ENCODE data around the gene LRRN4. TPM values are rescaled to one million over a fixed set of nuclear protein-coding genes. Genes with fewer than 3 reads are reported as not detected.

Gene LRRN4
- total RNA-seq, 1 donor from 2014 or later, result 0.13 TPM

GRCh38 chr20:6061544-6061943 lies 7.7 kb upstream of the LRRN4 start:
- no peak overlapping the region for H3K27ac Mint-ChIP-seq (ENCODE audit: unreplicated experiment)
- DNase-seq (ENCODE audit: low spot score), result no peak
- peaks cover 2% of the 10 kb centered on the region for H3K27me3 Mint-ChIP-seq (ENCODE audit: unreplicated experiment)
- no peak overlapping the region for H3K4me3 Mint-ChIP-seq (ENCODE audit: unreplicated experiment)
- H3K36me3 Mint-ChIP-seq (ENCODE audit: low read depth, unreplicated experiment), result no peaks in the 10 kb centered on the region
- no peaks in the 10 kb centered on the region for H3K4me1 Mint-ChIP-seq (ENCODE audit: unreplicated experiment)
- no peaks in the 10 kb centered on the region for H3K9me3 Mint-ChIP-seq (ENCODE audit: unreplicated experiment)
- TF ChIP-seq, protein P1, sequence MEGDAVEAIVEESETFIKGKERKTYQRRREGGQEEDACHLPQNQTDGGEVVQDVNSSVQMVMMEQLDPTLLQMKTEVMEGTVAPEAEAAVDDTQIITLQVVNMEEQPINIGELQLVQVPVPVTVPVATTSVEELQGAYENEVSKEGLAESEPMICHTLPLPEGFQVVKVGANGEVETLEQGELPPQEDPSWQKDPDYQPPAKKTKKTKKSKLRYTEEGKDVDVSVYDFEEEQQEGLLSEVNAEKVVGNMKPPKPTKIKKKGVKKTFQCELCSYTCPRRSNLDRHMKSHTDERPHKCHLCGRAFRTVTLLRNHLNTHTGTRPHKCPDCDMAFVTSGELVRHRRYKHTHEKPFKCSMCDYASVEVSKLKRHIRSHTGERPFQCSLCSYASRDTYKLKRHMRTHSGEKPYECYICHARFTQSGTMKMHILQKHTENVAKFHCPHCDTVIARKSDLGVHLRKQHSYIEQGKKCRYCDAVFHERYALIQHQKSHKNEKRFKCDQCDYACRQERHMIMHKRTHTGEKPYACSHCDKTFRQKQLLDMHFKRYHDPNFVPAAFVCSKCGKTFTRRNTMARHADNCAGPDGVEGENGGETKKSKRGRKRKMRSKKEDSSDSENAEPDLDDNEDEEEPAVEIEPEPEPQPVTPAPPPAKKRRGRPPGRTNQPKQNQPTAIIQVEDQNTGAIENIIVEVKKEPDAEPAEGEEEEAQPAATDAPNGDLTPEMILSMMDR (IDR thresholded peaks at IDR 0.05; ENCODE audit: unreplicated experiment), result no peak

- Mint-ChIP-seq H3K27me3 (ENCODE audit: unreplicated experiment) (peaks cover 2% of the 10 kb centered on the region), H3K9me3 (ENCODE audit: unreplicated experiment) (no peaks in the 10 kb centered on the region), H3K4me3 (ENCODE audit: unreplicated experiment) (no peak overlapping the region), H3K27ac (ENCODE audit: unreplicated experiment) (no peak overlapping the region), H3K36me3 (ENCODE audit: low read depth, unreplicated experiment) (no peaks in the 10 kb centered on the region), H3K4me1 (ENCODE audit: unreplicated experiment) (no peaks in the 10 kb centered on the region)
- no peak for DNase-seq (ENCODE audit: low spot score)
- TF ChIP-seq, protein P1 (IDR thresholded peaks at IDR 0.05; ENCODE audit: unreplicated experiment), result no peak
Measured at GRCh38 chr20:6060213-6060612, 6.4 kb upstream of the LRRN4 start.

GRCh38 chr20:6058684-6059295 lies 4.9 kb upstream of the LRRN4 start:
- Mint-ChIP-seq H3K36me3 (ENCODE audit: low read depth, unreplicated experiment) (no peaks in the 10 kb centered on the region), H3K4me3 (ENCODE audit: unreplicated experiment) (no peak overlapping the region), H3K4me1 (ENCODE audit: unreplicated experiment) (peaks cover 4% of the 10 kb centered on the region), H3K27me3 (ENCODE audit: unreplicated experiment) (peaks cover 8% of the 10 kb centered on the region), H3K27ac (ENCODE audit: unreplicated experiment) (no peak overlapping the region), H3K9me3 (ENCODE audit: unreplicated experiment) (no peaks in the 10 kb centered on the region)
- no peak for DNase-seq (ENCODE audit: low spot score)
- TF ChIP-seq, protein P1 (IDR thresholded peaks at IDR 0.05; ENCODE audit: unreplicated experiment), result no peak

- Mint-ChIP-seq H3K27me3 (ENCODE audit: unreplicated experiment) (peaks cover 12% of the 10 kb centered on the region), H3K36me3 (ENCODE audit: low read depth, unreplicated experiment) (peaks cover 4% of the 10 kb centered on the region), H3K9me3 (ENCODE audit: unreplicated experiment) (no peaks in the 10 kb centered on the region), H3K4me3 (ENCODE audit: unreplicated experiment) (no peak overlapping the region), H3K4me1 (ENCODE audit: unreplicated experiment) (peaks cover 9% of the 10 kb centered on the region), H3K27ac (ENCODE audit: unreplicated experiment) (no peak overlapping the region)
- TF ChIP-seq, protein P1 (IDR thresholded peaks at IDR 0.05; ENCODE audit: unreplicated experiment), result no peak
- no peak for DNase-seq (ENCODE audit: low spot score)
Measured at GRCh38 chr20:6057691-6058090, 3.8 kb upstream of the LRRN4 start.

DNA sequence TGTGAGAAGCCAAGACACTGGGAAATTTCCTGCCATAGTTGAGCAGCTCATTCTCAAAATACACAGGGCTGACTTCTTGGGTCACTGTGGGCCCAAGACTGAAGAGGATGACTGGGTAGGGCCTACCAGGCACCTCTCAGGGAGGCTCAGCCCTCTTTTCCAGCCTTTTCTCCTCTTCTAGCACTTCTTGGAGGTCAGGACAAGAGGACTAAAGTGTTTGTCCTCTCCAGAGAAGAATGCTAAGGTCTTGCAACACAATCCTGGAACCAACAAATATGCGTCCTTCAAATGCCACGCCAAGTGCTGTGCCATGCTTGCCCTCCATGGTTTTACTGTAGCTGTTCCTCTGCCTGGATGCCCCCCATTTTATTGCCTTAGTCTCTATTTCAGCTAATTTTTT lies 3.3 kb upstream of the LRRN4 start:
- H3K27ac Mint-ChIP-seq (ENCODE audit: unreplicated experiment), result no peak overlapping the region
- H3K4me1 Mint-ChIP-seq (ENCODE audit: unreplicated experiment), result peaks cover 9% of the 10 kb centered on the region
- TF ChIP-seq, protein P1 (IDR thresholded peaks at IDR 0.05; ENCODE audit: unreplicated experiment), result no peak
- peaks cover 4% of the 10 kb centered on the region for H3K36me3 Mint-ChIP-seq (ENCODE audit: low read depth, unreplicated experiment)
- DNase-seq (ENCODE audit: low spot score), result no peak
- no peak overlapping the region for H3K4me3 Mint-ChIP-seq (ENCODE audit: unreplicated experiment)
- peaks cover 13% of the 10 kb centered on the region for H3K27me3 Mint-ChIP-seq (ENCODE audit: unreplicated experiment)
- no peaks in the 10 kb centered on the region for H3K9me3 Mint-ChIP-seq (ENCODE audit: unreplicated experiment)
